Central memory CD4-positive, alpha-beta T cell (primary cell): ENCODE results near the gene NUDC.
A peak's percentile ranks its signal among the peaks of the same experiment; 100 is the strongest.
"Not testable (repeated sequence)": the region's sequence is repeated elsewhere in the genome, so short reads cannot be mapped to it uniquely, and the experiment has no call there.

Source experiments
- DNase-seq: peaks from one replicate; pipeline ENCODE4 v3.0.0; 2022

The NUDC gene

GRCh38 chr1:26951821-26952497, 30.4 kb downstream of the NUDC start:
- no peak for DNase-seq

- DNase-seq, result no peak
Observed at GRCh38 chr1:26953374-26953773, 31.8 kb downstream of the NUDC start.

DNA sequence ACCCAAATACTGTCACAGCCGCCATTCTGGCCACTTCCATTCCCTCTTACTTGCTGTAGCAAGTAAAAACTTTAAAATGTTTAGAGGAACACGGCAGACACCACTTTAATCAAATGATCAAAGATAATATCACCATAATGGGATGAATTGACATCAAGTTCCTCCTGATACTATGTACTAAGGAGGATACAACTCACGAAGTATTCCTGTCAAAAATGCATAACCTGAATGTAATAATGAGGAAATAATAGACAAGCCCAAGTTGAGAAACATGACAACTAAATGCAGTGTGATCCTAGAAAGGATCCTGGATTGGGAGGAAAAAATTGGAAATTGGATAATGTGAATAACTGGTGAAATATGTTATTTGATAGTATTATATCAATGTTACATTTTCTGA, 34.8 kb downstream of the NUDC start:
- DNase-seq, result no peak

DNA sequence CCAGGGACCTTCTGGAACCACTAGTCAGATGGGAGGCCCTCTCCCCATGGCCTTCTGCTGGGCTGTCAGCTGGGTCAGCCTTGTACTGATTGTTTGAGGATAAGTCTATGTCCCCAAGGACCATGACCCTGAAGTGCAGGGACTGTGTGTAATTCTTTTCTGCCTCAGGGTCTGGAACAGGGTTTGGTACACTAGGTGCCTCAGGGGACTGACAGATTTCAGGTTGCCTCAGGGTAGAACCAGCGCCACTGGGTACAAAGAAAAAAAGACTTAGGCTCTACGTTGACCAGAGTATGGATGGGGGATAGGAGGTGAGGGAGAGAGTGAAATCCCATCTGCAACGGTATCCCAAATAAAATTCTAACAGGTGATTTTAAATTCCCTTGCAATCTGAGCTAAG, 35.8 kb downstream of the NUDC start:
- DNase-seq, result no peak

GRCh38 chr1:26959270-26959669, 37.7 kb downstream of the NUDC start:
- no peak for DNase-seq

DNA sequence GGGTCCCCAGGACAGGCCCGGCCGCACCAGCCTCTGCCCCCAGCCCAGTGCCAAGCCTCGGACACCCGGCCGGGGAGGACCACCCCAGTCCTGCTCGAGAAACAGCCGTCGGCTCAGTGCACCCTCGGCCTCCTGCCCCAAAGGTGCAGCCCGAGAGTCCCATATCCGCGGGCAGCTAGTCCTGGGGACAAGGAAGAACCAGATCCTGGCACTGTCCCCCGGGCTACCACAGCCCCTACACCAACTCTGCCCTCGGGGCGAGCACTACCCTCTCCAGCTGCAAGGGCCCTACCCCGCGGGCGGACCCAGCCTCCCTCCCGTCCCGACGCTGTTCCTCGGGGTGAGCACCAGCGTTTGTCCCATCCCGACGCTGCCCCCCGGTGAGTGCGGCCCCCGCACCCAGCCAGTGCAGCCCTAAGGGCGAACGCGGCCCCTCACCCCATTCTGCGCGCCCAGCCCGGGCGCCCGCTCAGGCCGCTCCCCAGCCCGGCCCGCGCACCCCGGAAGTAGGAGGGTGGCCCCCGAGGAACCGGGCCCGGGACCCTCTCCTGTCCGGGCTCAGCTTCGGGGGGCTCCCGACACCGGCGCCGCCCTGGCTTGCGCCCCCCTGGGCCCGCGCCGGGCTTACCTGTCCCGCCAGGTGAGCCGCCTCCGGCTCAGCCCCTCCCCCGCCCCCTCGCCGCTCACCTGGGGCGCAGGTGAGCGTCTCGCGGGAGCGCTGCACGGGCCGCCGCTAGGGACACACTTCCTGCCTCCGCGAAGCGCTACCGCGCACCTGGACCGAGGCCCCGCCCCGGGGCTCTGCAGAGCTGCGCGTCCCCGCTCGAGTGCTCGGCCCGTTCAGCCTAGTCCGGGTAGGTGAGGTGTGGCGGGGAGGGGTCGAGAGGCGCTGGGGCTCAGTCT, 38.4 kb downstream of the NUDC start, which contains the start of gene KDF1:
KDF1 (minus strand) TSS at position 747 of the 903 bp plus-strand sequence. CDS start 8,088 bp downstream, outside the sequence.
- peak; percentile 56 for DNase-seq

- DNase-seq, result no peak
Observed at GRCh38 chr1:26960625-26960966, 39.1 kb downstream of the NUDC start.

DNA sequence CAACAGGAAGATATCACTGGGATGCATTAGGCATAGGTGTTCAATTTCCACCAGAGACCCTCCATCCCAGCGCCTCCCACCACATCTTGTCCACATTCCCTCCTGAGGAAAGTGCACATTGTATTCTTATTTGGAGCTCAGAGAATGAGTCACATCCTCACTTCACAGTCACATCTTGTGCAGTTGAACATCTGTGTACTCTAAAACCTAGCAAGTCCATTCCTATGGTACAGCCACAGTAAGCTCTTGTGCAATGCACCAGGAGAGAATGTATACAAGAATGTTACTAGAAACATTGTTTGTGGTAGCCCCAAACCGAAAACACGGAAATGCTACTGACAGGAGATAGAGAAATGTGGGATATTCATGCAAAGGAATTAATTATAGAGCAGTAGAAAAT, 40.3 kb downstream of the NUDC start:
- DNase-seq, result no peak

DNA sequence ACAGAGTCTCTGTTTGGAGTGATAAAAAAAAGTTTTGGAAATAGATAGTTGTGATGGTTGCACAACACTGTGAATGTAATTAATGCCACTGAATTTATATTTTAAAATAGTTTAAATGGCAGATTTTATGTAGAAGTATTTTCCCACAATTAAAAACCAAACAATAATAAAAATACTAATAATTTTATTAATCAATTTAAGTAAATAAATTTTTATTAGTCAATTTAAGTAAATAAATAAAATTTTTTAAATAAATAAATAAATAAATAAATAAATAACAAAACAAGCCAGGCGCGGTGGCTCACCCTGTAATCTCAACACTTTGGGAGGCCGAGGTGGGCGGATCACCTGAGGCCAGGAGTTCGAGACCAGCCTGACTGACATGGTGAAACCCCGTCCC, 43.7 kb downstream of the NUDC start:
- DNase-seq, result no peak

GRCh38 chr1:26965628-26966027, 44.1 kb downstream of the NUDC start:
- DNase-seq, result no peak

DNA sequence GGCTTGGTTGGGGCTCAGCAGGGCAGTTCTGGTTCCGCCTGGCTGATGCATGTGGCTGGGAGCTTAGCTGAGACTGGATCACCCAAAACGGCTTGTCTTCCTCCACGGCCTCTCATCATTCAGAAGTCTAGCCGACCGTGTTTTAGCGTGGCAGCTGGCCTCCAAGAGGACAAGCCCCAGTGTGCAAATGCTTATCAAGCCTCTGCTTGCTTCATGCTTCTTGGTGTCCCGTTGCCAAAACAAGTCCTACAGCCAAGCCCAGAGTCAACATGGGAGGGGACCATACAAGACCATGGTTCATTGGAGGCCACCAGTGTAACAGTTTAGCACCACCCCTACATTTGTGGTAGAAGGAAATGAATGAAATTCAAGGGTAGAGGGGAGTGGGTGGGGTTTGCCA, 49.3 kb downstream of the NUDC start:
- no peak for DNase-seq

- no peak for DNase-seq
Observed at GRCh38 chr1:26971590-26971989, 50.0 kb downstream of the NUDC start.

DNA sequence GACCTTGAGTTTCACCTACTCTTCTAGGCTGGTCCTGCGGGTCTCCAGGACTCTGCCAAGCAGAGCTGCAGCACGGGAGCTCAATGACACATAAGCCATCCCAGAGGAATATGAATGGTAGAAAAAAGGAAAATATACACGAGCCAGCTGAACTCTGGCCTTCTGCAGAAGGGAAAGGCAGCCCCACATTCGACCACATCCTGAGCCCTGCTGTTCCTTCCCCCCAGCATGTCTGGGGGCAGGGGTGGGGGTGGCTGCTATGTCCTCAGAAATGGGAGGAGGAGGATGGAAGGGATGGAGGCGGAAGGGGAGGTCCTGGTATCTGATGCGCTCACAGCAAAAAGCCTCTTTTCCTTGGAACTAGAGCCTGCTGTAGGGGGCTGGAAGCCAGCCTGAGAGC, 50.8 kb downstream of the NUDC start:
- DNase-seq, result no peak

GRCh38 chr1:26972821-26973220, 51.3 kb downstream of the NUDC start:
- DNase-seq, result no peak

GRCh38 chr1:26976621-26977510, 55.3 kb downstream of the NUDC start:
- DNase-seq, result no peak

DNA sequence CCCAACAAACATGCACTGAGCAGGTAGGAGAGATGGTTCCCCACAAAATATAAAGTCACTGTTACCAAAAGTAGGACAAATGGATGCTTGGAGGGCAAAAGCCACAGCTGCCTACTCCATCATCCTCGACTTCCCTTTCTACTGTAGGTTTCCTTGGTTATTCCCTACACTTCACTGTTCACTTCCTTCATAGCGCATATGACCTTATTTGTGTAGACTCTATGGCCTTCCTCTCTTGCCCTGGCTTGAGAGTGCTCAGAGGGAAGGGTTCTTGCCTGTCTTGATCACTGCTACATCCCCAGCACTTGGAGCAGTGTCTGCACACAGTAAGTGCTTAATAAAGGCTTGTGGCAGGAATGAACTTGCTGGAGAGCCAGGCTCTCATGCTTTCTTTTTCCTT, 57.4 kb downstream of the NUDC start:
- no peak for DNase-seq

DNA sequence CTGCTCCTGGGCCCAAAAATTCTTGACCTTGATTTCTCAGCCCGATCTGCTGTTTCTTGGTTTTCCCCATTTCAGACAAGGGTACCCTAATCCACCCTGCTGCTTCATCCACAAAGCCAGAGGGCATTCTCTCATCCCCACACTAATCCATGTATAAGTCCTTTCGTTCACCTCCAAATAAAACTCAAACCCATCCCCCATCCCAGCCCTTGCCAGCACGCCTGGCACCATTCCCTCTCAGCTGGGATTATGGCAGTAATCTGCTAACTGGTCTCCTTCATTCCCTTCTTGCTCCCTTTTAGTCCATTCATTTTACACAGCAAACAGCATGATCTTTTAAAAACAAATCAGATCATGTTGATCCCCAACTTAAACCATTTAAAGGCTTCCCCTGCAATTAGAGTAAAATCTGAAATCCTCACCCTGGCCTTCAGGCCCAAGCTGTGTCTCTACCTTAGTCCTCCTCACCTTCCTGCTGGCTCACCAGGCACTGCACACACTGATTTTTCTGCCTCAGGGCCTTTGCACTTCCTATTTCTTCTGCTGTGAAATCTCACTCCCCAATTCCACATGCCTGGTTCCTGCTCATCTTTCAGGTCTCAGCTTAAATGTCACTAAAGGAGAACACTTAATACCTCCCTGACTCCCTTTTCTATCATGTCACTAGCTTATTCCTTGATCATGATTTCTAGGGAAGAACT, 59.8 kb downstream of the NUDC start:
- DNase-seq, result no peak

- no peak for DNase-seq
Observed at GRCh38 chr1:26983863-26984262, 62.3 kb downstream of the NUDC start.

DNA sequence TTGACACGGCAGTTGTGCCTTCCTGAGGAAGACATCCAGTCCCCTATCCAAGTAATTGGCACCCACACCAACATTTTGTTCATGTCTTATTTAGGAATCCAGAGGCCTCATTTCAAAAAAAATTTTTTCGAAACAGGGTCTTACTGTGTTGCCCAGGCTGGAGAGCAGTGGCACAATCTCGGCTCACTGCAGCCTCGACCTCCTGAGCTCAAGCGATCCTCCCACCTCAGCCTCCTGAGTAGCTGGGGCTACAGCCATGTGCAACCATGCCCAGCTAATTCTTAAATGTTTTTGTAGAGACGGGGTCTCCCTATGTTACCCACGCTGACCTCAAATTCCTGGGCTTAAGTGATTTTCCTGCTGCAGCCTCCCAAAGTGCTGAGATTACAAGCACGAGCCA, 62.7 kb downstream of the NUDC start:
- DNase-seq, result no peak

GRCh38 chr1:26986658-26987057, 65.1 kb downstream of the NUDC start:
- DNase-seq, result no peak

DNA sequence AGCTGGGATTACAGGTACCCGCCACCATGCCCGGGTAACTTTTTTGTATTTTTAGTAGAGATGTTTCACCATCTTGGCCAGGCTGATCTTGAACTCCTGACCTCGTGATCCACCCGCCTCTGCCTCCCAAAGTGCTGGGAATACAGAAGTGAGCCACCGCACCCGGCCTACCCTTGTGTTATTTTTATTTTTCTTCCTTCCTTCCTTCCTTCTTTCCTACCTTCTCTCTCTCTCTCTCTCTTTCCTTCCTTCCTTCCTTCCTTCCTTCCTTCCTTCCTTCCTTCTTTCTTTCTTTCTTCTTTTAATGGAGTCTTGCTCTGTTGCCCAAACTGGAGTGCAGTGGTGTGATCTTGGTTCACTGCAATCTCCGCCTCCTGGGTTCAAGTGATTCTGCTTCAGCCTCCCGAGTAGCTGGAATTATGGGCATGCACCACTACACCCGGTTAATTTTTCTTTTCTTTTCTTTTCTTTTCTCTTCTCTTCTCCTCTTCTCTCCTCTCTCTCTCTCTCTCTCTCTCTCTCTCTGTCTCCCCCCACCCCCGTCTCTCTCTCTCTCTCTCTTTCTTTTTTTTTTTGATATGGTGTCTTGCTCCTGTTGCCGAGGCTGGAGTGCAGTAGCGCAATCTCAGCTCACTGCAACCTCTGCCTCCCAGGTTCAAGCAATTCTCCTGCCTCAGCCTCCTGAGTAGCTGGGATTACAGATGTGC, 68.0 kb downstream of the NUDC start:
- not testable (repeated sequence) for DNase-seq
